Peyer's patch (tissue), 4 donors: ENCODE results near the gene MTMR3.

ENCODE experiments used
- CTCF ChIP-seq, 6 experiments: fragments of 450-650 bp in 4 of 6; fragments of 200-600 bp in 2 of 6; sonication (generic) in 1 of 6; IDR thresholded peaks; one replicate each; pipeline ENCODE4 v1.5.1; 2017 to 2019; ENCODE audit warnings: antibody characterized with exemption in 6 of 6, mild to moderate bottlenecking in 3 of 6, moderate library complexity in 1 of 6
- POLR2A ChIP-seq, 2 donors: fragments of 450-650 bp; IDR thresholded peaks; one replicate each; pipeline ENCODE4 v1.5.1; 2017; ENCODE audit warnings: antibody characterized with exemption in 2 of 2, mild to moderate bottlenecking in 2 of 2, moderate library complexity in 2 of 2

GRCh38 chr22:29882716-29883044, 294 bp upstream of the MTMR3 start:
- no peak for TF ChIP-seq CTCF (IDR thresholded peaks at IDR 0.05)
- TF ChIP-seq POLR2A (IDR thresholded peaks at IDR 0.05): no peak
